HEK293 (cell line): Measurements from ENCODE around the gene EDEM3.

Experiments used
- CTCF ChIA-PET: fragments of 350-600 bp; formaldehyde crosslinking; extraction: SDS; loops from one replicate; lab custom pipeline; 2021; ENCODE audit warnings: antibody characterized with exemption; lab: Yijun Ruan, JAX
- POLR2A ChIA-PET: fragments of 300-600 bp; formaldehyde crosslinking; extraction: SDS; loops from one replicate; lab custom pipeline; 2020; ENCODE audit warnings: antibody characterized with exemption, inconsistent platforms; lab: Yijun Ruan, JAX
- H3K27ac ChIP-seq: fragments of 200-500 bp; sonication (Bioruptor generic); 2 replicates; pipeline ENCODE4 v1.5.1; 2014; ENCODE audit warnings: low read depth, low read length, control low read depth, inconsistent platforms; ENCODE audit errors: extremely low read depth
- H3K36me3 ChIP-seq, 2 experiments: fragments of 200-500 bp in 1 of 2; sonication (Bioruptor generic) in 1 of 2; 1 replicate in 1 of 2; 2 replicates in 1 of 2; pipeline ENCODE4 v1.5.1; 2014 to 2017; ENCODE audit warnings: inconsistent platforms in 2 of 2, low read length in 2 of 2; ENCODE audit not compliant: control insufficient read depth in 2 of 2, insufficient read depth in 1 of 2
- H3K4me1 ChIP-seq: fragments of 200-500 bp; sonication (Bioruptor generic); 2 replicates; pipeline ENCODE4 v1.5.1; 2014; ENCODE audit warnings: mild to moderate bottlenecking, low read length, inconsistent platforms; ENCODE audit not compliant: control insufficient read depth, insufficient read depth
- H3K4me3 ChIP-seq: 2 replicates; pipeline ENCODE4 v1.5.1; 2011; ENCODE audit warnings: low read depth, mild to moderate bottlenecking, control low read depth, low read length, moderate library complexity
- H3K9me3 ChIP-seq: fragments of 200-500 bp; sonication (Bioruptor generic); 2 replicates; pipeline ENCODE4 v1.5.1; 2014; ENCODE audit warnings: low read depth, low read length, inconsistent platforms; ENCODE audit not compliant: control insufficient read depth, insufficient read depth
- ATF2 ChIP-seq: fragments of 450-650 bp; formaldehyde crosslinking; IDR thresholded peaks from 2 replicates; pipeline ENCODE4 v1.5.1; 2016; ENCODE audit warnings: missing biosample characterization, missing genetic modification characterization, low read depth
- FEZF1 ChIP-seq: fragments of 450-650 bp; formaldehyde crosslinking; IDR thresholded peaks from 2 replicates; pipeline ENCODE4 v1.5.1; 2016; ENCODE audit warnings: missing biosample characterization, missing genetic modification characterization
- GLIS1 ChIP-seq: fragments of 450-650 bp; formaldehyde crosslinking; IDR thresholded peaks from 2 replicates; pipeline ENCODE4 v1.5.1; 2016; ENCODE audit warnings: missing biosample characterization, missing genetic modification characterization
- HIC1 ChIP-seq: fragments of 450-650 bp; formaldehyde crosslinking; IDR thresholded peaks from 2 replicates; pipeline ENCODE4 v1.5.1; 2016; ENCODE audit warnings: missing biosample characterization, missing genetic modification characterization
- KLF17 ChIP-seq: fragments of 450-650 bp; formaldehyde crosslinking; IDR thresholded peaks from 2 replicates; pipeline ENCODE4 v1.5.1; 2016; ENCODE audit warnings: missing biosample characterization, missing genetic modification characterization
- KLF8 ChIP-seq: fragments of 450-650 bp; formaldehyde crosslinking; IDR thresholded peaks from 2 replicates; pipeline ENCODE4 v1.5.1; 2016; ENCODE audit warnings: missing biosample characterization, missing genetic modification characterization
- OSR2 ChIP-seq: fragments of 450-650 bp; formaldehyde crosslinking; IDR thresholded peaks from 2 replicates; pipeline ENCODE4 v1.5.1; 2016; ENCODE audit warnings: missing biosample characterization, missing genetic modification characterization
- PRDM6 ChIP-seq: fragments of 450-650 bp; formaldehyde crosslinking; IDR thresholded peaks from 2 replicates; pipeline ENCODE4 v1.5.1; 2017; ENCODE audit warnings: missing biosample characterization, missing genetic modification characterization
- TSHZ1 ChIP-seq: fragments of 450-650 bp; formaldehyde crosslinking; IDR thresholded peaks from 2 replicates; pipeline ENCODE4 v1.5.1; 2016; ENCODE audit warnings: missing biosample characterization, missing genetic modification characterization, borderline replicate concordance
- ZEB2 ChIP-seq: fragments of 450-650 bp; formaldehyde crosslinking; IDR thresholded peaks from 2 replicates; pipeline ENCODE4 v1.5.1; 2016; ENCODE audit warnings: missing biosample characterization, missing genetic modification characterization
- ZFP41 ChIP-seq: fragments of 450-650 bp; formaldehyde crosslinking; IDR thresholded peaks from 2 replicates; pipeline ENCODE4 v1.5.1; 2016; ENCODE audit warnings: missing biosample characterization, missing genetic modification characterization, borderline replicate concordance
- ZNF335 ChIP-seq: fragments of 450-650 bp; formaldehyde crosslinking; conservative IDR thresholded peaks from 2 replicates; pipeline ENCODE4 v1.5.1; 2016; ENCODE audit warnings: missing biosample characterization, missing genetic modification characterization
- ZNF366 ChIP-seq: fragments of 450-650 bp; formaldehyde crosslinking; conservative IDR thresholded peaks from 2 replicates; pipeline ENCODE4 v1.5.1; 2016; ENCODE audit warnings: missing biosample characterization, missing genetic modification characterization
- ZNF398 ChIP-seq: fragments of 450-650 bp; formaldehyde crosslinking; IDR thresholded peaks from 2 replicates; pipeline ENCODE4 v1.5.1; 2017; ENCODE audit warnings: missing biosample characterization, missing genetic modification characterization
- ZNF521 ChIP-seq: fragments of 450-650 bp; formaldehyde crosslinking; IDR thresholded peaks from 2 replicates; pipeline ENCODE4 v1.5.1; 2017; ENCODE audit warnings: missing biosample characterization, mild to moderate bottlenecking, missing genetic modification characterization
- ZNF555 ChIP-seq: fragments of 450-650 bp; formaldehyde crosslinking; conservative IDR thresholded peaks from 2 replicates; pipeline ENCODE4 v1.5.1; 2017; ENCODE audit warnings: missing biosample characterization, mild to moderate bottlenecking, missing genetic modification characterization, inconsistent platforms
- ZNF580 ChIP-seq: fragments of 450-650 bp; formaldehyde crosslinking; IDR thresholded peaks from 2 replicates; pipeline ENCODE4 v1.5.1; 2016; ENCODE audit warnings: missing biosample characterization, missing genetic modification characterization
- ZNF629 ChIP-seq: fragments of 450-650 bp; formaldehyde crosslinking; IDR thresholded peaks from 2 replicates; pipeline ENCODE4 v1.5.1; 2017; ENCODE audit warnings: missing biosample characterization, missing genetic modification characterization
- ZNF670 ChIP-seq: fragments of 450-650 bp; formaldehyde crosslinking; IDR thresholded peaks from 2 replicates; pipeline ENCODE4 v1.5.1; 2016; ENCODE audit warnings: missing biosample characterization, missing genetic modification characterization, low read depth
- ZNF843 ChIP-seq: fragments of 450-650 bp; formaldehyde crosslinking; IDR thresholded peaks from 2 replicates; pipeline ENCODE4 v1.5.1; 2016; ENCODE audit warnings: missing biosample characterization, missing genetic modification characterization
- ZSCAN16 ChIP-seq: fragments of 450-650 bp; formaldehyde crosslinking; IDR thresholded peaks from 2 replicates; pipeline ENCODE4 v1.5.1; 2016; ENCODE audit warnings: missing biosample characterization, missing genetic modification characterization
- ZSCAN5A ChIP-seq: fragments of 450-650 bp; formaldehyde crosslinking; IDR thresholded peaks from 2 replicates; pipeline ENCODE4 v1.5.1; 2016; ENCODE audit warnings: missing biosample characterization, missing genetic modification characterization
- ZXDB ChIP-seq: fragments of 450-650 bp; formaldehyde crosslinking; IDR thresholded peaks from 2 replicates; pipeline ENCODE4 v1.5.1; 2016; ENCODE audit warnings: missing biosample characterization, missing genetic modification characterization

EDEM3 gene

GRCh38 chr1:184775329-184775728 is 20.7 kb upstream of the EDEM3 start:
- POLR2A ChIA-PET = no interaction called here
- no peaks in the 10 kb centered on the region for H3K4me1 ChIP-seq
- H3K27ac ChIP-seq = no peak overlapping the region
- CTCF ChIA-PET = interaction anchor here (0.6 kb wide), 1 partner anchor 150 kb away, joined by 3 read pairs; no protein-coding TSS in a partner anchor
- H3K36me3 ChIP-seq = no peaks in the 10 kb centered on the region
- no peak overlapping the region for H3K4me3 ChIP-seq
- no peaks in the 10 kb centered on the region for H3K9me3 ChIP-seq
- TF ChIP-seq ZNF555 = no peak
- no peak for TF ChIP-seq ZSCAN16
- 0 out of 2 replicates have a peak, but pooled peaks have one; percentile 21 for TF ChIP-seq HIC1 (tag by site-specific recombination)
- peak; percentile 68 for TF ChIP-seq ZNF629 (tag by site-specific recombination)
- TF ChIP-seq KLF17 = no peak
- TF ChIP-seq ZNF843 (tag by site-specific recombination) = 0 out of 2 replicates have a peak, but pooled peaks have one; percentile 60
- TF ChIP-seq PRDM6 (tag by site-specific recombination) = peak; percentile 35
- TF ChIP-seq ZEB2 (tag by site-specific recombination) = no peak
- TF ChIP-seq ZNF580 (tag by site-specific recombination) = peak; percentile 25; the same call in 1 of the 2 replicates
- TF ChIP-seq ZNF335 (tag by site-specific recombination) = no peak
- TF ChIP-seq ZNF670 (tag by site-specific recombination) = no peak
- peak; percentile 24; the same call in 1 of the 2 replicates for TF ChIP-seq OSR2
- peak; percentile 63; the same call in 1 of the 2 replicates for TF ChIP-seq ZXDB (tag by site-specific recombination)
- TF ChIP-seq ZNF521 (tag by site-specific recombination) = no peak
- no peak for TF ChIP-seq ZSCAN5A (tag by site-specific recombination)
- TF ChIP-seq ZNF366 (tag by site-specific recombination) = peak; percentile 56
- TF ChIP-seq KLF8 (tag by site-specific recombination) = peak; percentile 83
- peak; percentile 60; the same call in 1 of the 2 replicates for TF ChIP-seq TSHZ1 (tag by site-specific recombination)
- peak; percentile 16; the same call in 1 of the 2 replicates for TF ChIP-seq GLIS1 (tag by site-specific recombination)
- TF ChIP-seq ZFP41 (tag by site-specific recombination) = no peak
- TF ChIP-seq FEZF1 (tag by site-specific recombination) = no peak
- peak; percentile 38; the same call in 1 of the 2 replicates for TF ChIP-seq ZNF398 (tag by site-specific recombination)
- TF ChIP-seq ATF2 (tag by site-specific recombination) = peak; percentile 76
